Caco-2 (cell line): ENCODE measurements around the gene FOXO3. TPM values are rescaled to one million over a fixed set of nuclear protein-coding genes. Genes with fewer than 3 reads are reported as not detected.

ENCODE experiments used
- BruUV-seq: library from RNA; stranded (reverse); fragments of 400-500 nt; replicated peaks from 2 replicates; lab custom pipeline; 2021; lab: Mats Ljungman, UMichigan
- CTCF ChIA-PET: fragments of 300-600 bp; sonication (Branson Sonifier 250); formaldehyde crosslinking; loops from one replicate; lab custom pipeline; 2022; ENCODE audit warnings: antibody characterized with exemption; lab: Charles Lee
- POLR2A ChIA-PET: fragments of 300-600 bp; sonication (Branson Sonifier 250); formaldehyde crosslinking; loops from one replicate; lab custom pipeline; 2022; ENCODE audit warnings: antibody characterized with exemption; lab: Charles Lee
- DNase-seq, 2 experiments: peaks; one replicate each; pipeline versions ENCODE4 v3.0.0 to v3.0.0-alpha.2; 2020 to 2022
- H3K27me3 ChIP-seq: replicated peaks from 2 replicates; pipeline ENCODE4 v1.6.0; 2011; ENCODE audit warnings: low read length; ENCODE audit not compliant: control insufficient read depth, insufficient read depth
- H3K36me3 ChIP-seq: 2 replicates; pipeline ENCODE4 v1.5.1; 2011; ENCODE audit warnings: low read length; ENCODE audit not compliant: control insufficient read depth, insufficient read depth
- H3K4me1 ChIP-seq: fragments of 250-450 bp; sonication (Bioruptor Pico); 2 replicates; pipeline ENCODE4 v1.5.1; 2020; ENCODE audit warnings: mild to moderate bottlenecking
- H3K4me3 ChIP-seq: 2 replicates; pipeline ENCODE4 v1.5.1; 2011; ENCODE audit warnings: low read depth, mild to moderate bottlenecking, control low read depth, low read length
- H3K9me3 ChIP-seq: fragments of 250-450 bp; sonication (Bioruptor Pico); 2 replicates; pipeline ENCODE4 v1.5.1; 2020; ENCODE audit warnings: mild to moderate bottlenecking, moderate library complexity
- H3K27ac Mint-ChIP-seq: one replicate; pipeline ENCODE4 v1.8.0; 2022; ENCODE audit warnings: mixed read lengths; ENCODE audit not compliant: unreplicated experiment
- H3K27me3 Mint-ChIP-seq: one replicate; pipeline ENCODE4 v1.8.0; 2022; ENCODE audit warnings: mixed read lengths; ENCODE audit not compliant: insufficient read depth, unreplicated experiment
- H3K36me3 Mint-ChIP-seq: one replicate; pipeline ENCODE4 v1.8.0; 2022; ENCODE audit warnings: mild to moderate bottlenecking, mixed read lengths; ENCODE audit not compliant: insufficient read depth, unreplicated experiment
- H3K4me1 Mint-ChIP-seq: one replicate; pipeline ENCODE4 v1.8.0; 2022; ENCODE audit warnings: low read depth, mixed read lengths; ENCODE audit not compliant: unreplicated experiment
- H3K4me3 Mint-ChIP-seq: one replicate; pipeline ENCODE4 v1.8.0; 2022; ENCODE audit warnings: mild to moderate bottlenecking, moderate library complexity, mixed read lengths; ENCODE audit not compliant: unreplicated experiment
- H3K9me3 Mint-ChIP-seq: one replicate; pipeline ENCODE4 v1.8.0; 2022; ENCODE audit warnings: mixed read lengths; ENCODE audit not compliant: unreplicated experiment
- intact Hi-C: fragments of 100-400 bp; cut with micrococcal nuclease; formaldehyde crosslinking; loops from one replicate; pipeline ENCODE4 v1.10.0; 2022; ENCODE audit not compliant: unreplicated experiment
- total RNA-seq: library from RNA; stranded (reverse); gene quantifications from 2 replicates; pipeline ENCODE4 v1.2.3, GENCODE V29; 2022
- TF ChIP-seq, protein P1 (sequence below), 2 experiments: fragments of 200-600 bp in 1 of 2; IDR thresholded peaks; 1 replicate in 1 of 2; 2 replicates in 1 of 2; pipeline versions ENCODE4 v1.5.1 to v1.8.0; 2011 to 2022; ENCODE audit warnings: antibody characterized with exemption in 1 of 2, control low read depth in 1 of 2, inconsistent platforms in 1 of 2, low read depth in 1 of 2, low read length in 1 of 2, mild to moderate bottlenecking in 1 of 2, moderate library complexity in 1 of 2; ENCODE audit not compliant: insufficient read depth in 1 of 2, severe bottlenecking in 1 of 2, unreplicated experiment in 1 of 2

Gene FOXO3
- total RNA-seq, 1 experiment from 2014 or later: 34.3 TPM

DNA sequence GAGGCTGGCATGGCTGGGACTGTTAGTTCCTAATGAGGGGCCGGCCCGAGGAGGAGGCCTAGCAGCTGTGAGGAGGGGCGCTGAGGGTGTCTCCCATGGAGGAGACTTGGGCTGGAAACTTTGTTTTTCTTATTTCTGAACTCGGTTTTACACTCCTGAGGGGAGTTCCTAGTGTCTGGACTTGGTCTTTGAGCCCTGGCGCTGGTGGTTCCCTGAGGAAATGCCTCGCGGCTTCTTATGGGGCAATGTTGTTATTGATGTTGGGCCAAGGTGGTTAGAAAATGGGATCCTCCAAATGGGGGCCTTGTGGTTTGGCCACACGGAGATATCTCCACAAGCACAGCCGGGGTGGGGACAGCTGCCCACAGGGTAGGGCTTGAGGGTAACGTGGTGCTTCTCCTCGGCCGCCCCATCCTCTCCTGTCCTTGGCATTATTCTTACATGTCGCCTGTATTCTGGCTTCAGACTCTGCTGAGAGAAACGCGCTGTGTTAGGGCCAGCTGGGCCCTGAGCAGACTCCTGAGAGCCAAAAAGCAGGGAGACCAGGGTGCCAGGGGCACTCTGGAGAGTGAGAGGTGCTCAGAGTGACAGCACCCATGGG is 136.9 kb downstream of the FOXO3 start:
- no peak overlapping the region for H3K4me3 ChIP-seq
- H3K27me3 Mint-ChIP-seq: no peaks in the 10 kb centered on the region
- CTCF ChIA-PET: no interaction called here
- H3K27me3 ChIP-seq: no peaks in the 10 kb centered on the region
- DNase-seq: no peak
- POLR2A ChIA-PET: no interaction called here
- no peaks in the 10 kb centered on the region for H3K4me1 Mint-ChIP-seq
- H3K9me3 Mint-ChIP-seq: peaks cover 20% of the 10 kb centered on the region
- intact Hi-C loops: no loop called here
- TF ChIP-seq, protein P1, sequence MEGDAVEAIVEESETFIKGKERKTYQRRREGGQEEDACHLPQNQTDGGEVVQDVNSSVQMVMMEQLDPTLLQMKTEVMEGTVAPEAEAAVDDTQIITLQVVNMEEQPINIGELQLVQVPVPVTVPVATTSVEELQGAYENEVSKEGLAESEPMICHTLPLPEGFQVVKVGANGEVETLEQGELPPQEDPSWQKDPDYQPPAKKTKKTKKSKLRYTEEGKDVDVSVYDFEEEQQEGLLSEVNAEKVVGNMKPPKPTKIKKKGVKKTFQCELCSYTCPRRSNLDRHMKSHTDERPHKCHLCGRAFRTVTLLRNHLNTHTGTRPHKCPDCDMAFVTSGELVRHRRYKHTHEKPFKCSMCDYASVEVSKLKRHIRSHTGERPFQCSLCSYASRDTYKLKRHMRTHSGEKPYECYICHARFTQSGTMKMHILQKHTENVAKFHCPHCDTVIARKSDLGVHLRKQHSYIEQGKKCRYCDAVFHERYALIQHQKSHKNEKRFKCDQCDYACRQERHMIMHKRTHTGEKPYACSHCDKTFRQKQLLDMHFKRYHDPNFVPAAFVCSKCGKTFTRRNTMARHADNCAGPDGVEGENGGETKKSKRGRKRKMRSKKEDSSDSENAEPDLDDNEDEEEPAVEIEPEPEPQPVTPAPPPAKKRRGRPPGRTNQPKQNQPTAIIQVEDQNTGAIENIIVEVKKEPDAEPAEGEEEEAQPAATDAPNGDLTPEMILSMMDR (IDR thresholded peaks at IDR 0.05; ENCODE audit: insufficient read depth in 1 of 2, low read depth in 1 of 2, low read length in 1 of 2, severe bottlenecking in 1 of 2, unreplicated experiment in 1 of 2): no peak
- no TSS peak for BruUV-seq
- no peaks in the 10 kb centered on the region for H3K36me3 ChIP-seq
- peaks cover 9% of the 10 kb centered on the region for H3K9me3 ChIP-seq
- H3K27ac Mint-ChIP-seq: no peak overlapping the region
- no peak overlapping the region for H3K4me3 Mint-ChIP-seq
- no peaks in the 10 kb centered on the region for H3K36me3 Mint-ChIP-seq
- H3K4me1 ChIP-seq: no peaks in the 10 kb centered on the region; the same call in 1 of the 2 replicates

DNA sequence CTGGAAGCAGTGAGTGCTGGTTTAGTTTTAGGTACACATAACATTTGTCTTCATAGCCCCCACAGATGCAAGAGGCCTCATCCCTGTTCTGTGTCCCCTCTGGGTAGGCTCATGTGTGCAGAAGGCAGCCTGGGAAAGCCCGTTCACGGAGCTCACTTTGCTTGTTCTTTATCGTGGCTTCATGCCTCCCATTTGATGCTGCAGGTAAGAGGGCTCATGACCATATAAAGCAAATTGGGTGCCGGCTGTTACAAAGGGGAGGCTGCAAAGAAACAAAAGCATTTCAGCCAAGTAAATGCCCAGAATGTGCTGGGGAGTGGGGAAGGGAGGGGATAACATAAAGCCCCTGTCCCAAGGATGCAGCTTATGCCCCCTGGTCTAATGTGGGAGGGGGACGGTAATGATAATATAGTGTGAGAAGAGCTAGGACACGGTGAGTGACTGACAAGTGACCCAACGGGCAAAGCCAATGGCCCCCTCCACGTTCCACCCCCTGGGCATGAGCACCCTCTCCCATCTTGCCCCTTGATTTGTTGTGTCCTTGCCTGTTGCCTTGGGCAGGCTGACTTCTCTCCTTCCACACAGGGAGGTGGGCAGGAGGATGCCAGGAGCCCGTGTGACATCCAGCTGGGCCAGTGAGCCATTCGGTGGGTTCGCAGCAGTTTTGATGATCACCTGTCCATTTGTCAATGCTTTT is 138.0 kb downstream of the FOXO3 start:
- no peak for DNase-seq
- BruUV-seq: no TSS peak
- TF ChIP-seq, protein P1 (IDR thresholded peaks at IDR 0.05; ENCODE audit: insufficient read depth in 1 of 2, low read depth in 1 of 2, low read length in 1 of 2, severe bottlenecking in 1 of 2, unreplicated experiment in 1 of 2): no peak
- POLR2A ChIA-PET: no interaction called here
- Histone ChIP-seq H3K4me1 (no peaks in the 10 kb centered on the region; the same call in 1 of the 2 replicates), H3K27me3 (no peaks in the 10 kb centered on the region), H3K36me3 (no peaks in the 10 kb centered on the region), H3K4me3 (no peak overlapping the region), H3K9me3 (peaks cover 14% of the 10 kb centered on the region)
- Mint-ChIP-seq H3K27ac (no peak overlapping the region), H3K9me3 (peaks cover 26% of the 10 kb centered on the region), H3K36me3 (no peaks in the 10 kb centered on the region), H3K27me3 (no peaks in the 10 kb centered on the region), H3K4me1 (no peaks in the 10 kb centered on the region), H3K4me3 (no peak overlapping the region)
- intact Hi-C loops: no loop called here
- CTCF ChIA-PET: no interaction called here

DNA sequence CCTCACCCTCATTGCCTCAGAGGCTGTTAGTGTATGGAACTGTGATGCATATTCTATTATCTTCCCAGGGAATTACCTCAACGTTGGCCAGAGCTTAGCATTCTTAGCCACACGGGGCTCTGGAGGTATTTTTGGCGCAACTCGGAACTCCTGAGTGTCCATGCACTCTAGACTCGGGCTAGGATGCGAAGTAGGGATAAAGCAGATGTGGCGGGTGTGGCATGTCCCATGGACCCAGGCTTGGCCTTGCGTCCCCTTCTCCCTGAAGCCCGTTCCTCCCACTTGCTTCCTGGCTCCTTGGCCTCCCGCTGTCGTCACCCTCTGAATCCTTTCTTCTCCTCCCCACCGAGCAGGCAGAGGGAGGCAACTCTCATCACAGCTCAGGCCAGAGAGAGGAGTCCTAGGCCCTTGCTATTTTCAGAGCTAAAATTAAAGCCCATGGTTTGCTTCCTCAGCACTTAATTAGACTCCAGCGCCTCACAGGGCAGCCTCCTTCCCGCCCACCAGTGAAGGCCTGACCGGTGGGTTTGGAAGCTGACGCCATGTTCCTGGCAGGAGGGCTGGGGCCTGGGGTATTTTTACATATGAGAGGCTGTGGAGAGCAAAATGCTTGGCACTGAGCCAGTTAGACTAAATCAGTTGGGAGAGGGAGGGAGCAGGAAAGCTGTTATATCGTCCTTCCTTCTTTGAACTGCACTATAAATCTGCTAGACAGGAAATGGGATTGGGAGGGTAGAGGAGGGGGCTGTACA is 138.7 kb downstream of the FOXO3 start:
- intact Hi-C loops: no loop called here
- H3K4me3 Mint-ChIP-seq: no peak overlapping the region
- H3K4me1 Mint-ChIP-seq: no peaks in the 10 kb centered on the region
- BruUV-seq: no TSS peak
- peaks cover 14% of the 10 kb centered on the region for H3K9me3 ChIP-seq
- ChIA-PET POLR2A (no interaction called here), CTCF (no interaction called here)
- no peaks in the 10 kb centered on the region for H3K36me3 ChIP-seq
- DNase-seq: no peak
- no peaks in the 10 kb centered on the region for H3K27me3 ChIP-seq
- H3K4me3 ChIP-seq: no peak overlapping the region
- no peaks in the 10 kb centered on the region for H3K27me3 Mint-ChIP-seq
- no peaks in the 10 kb centered on the region for H3K36me3 Mint-ChIP-seq
- H3K27ac Mint-ChIP-seq: peak overlapping the region; percentile 50
- peaks cover 26% of the 10 kb centered on the region for H3K9me3 Mint-ChIP-seq
- TF ChIP-seq, protein P1 (IDR thresholded peaks at IDR 0.05; ENCODE audit: insufficient read depth in 1 of 2, low read depth in 1 of 2, low read length in 1 of 2, severe bottlenecking in 1 of 2, unreplicated experiment in 1 of 2): no peak
- H3K4me1 ChIP-seq: no peaks in the 10 kb centered on the region; the same call in 1 of the 2 replicates
